Measurements from ENCODE around the gene SDHAF2.

The SDHAF2 gene

GRCh38 chr11:61447601-61448551, 18.0 kb downstream of the SDHAF2 start (continued):
- TF ChIP-seq ZBTB49 (tag by site-specific recombination; IDR thresholded peaks at IDR 0.05; ENCODE audit: low read depth) (no peak), REPIN1 (tag by site-specific recombination; IDR thresholded peaks at IDR 0.05; ENCODE audit: low read depth) (no peak), ZSCAN5A (tag by site-specific recombination; IDR thresholded peaks at IDR 0.05) (no peak), KLF7 (tag by site-specific recombination; IDR thresholded peaks at IDR 0.05; ENCODE audit: borderline replicate concordance) (no peak)

GRCh38 chr11:61448552-61448927, 18.6 kb downstream of the SDHAF2 start:
- ChIA-PET CTCF (interaction anchor here (0.8 to 6.5 kb wide), 5 partner anchors 13 to 84 kb away, joined by 3 to 118 read pairs (median 18); partner anchors contain the start of gene LRRC10B), POLR2A (interaction anchor here (1.2 kb wide), 1 partner anchor 41 kb away, joined by 3 read pairs; no protein-coding TSS in a partner anchor)
- Histone ChIP-seq H3K27ac (ENCODE audit: extremely low read depth, low read depth, low read length) (no peak overlapping the region), H3K9me3 (ENCODE audit: control insufficient read depth, insufficient read depth, low read depth, low read length) (no peaks in the 10 kb centered on the region), H3K36me3 (ENCODE audit: control insufficient read depth in 2 of 2, insufficient read depth in 1 of 2, low read length in 2 of 2) (peaks cover under 1 to 73% of the 10 kb centered on the region in 2 experiments; a peak in 2 of 3 replicates), H3K4me1 (ENCODE audit: control insufficient read depth, insufficient read depth, low read length) (no peaks in the 10 kb centered on the region), H3K4me3 (ENCODE audit: low read depth, low read length) (no peak overlapping the region)
- TF ChIP-seq BCL11B (tag by site-specific recombination; IDR thresholded peaks at IDR 0.05; ENCODE audit: low read depth): no peak
- TF ChIP-seq PRDM2 (tag by site-specific recombination; IDR thresholded peaks at IDR 0.05; ENCODE audit: borderline replicate concordance): no peak
- TF ChIP-seq ZNF169 (tag by site-specific recombination; IDR thresholded peaks at IDR 0.05): no peak
- TF ChIP-seq ZNF157 (tag by site-specific recombination; IDR thresholded peaks at IDR 0.05): no peak
- TF ChIP-seq ZNF16 (tag by site-specific recombination; IDR thresholded peaks at IDR 0.05; ENCODE audit: low read depth): no peak
- TF ChIP-seq ZNF473 (tag by site-specific recombination; IDR thresholded peaks at IDR 0.05): no peak
- no peak for TF ChIP-seq ZSCAN16 (tag by site-specific recombination; IDR thresholded peaks at IDR 0.05)
- no peak for TF ChIP-seq ZNF146 (tag by site-specific recombination; IDR thresholded peaks at IDR 0.05)
- TF ChIP-seq ZSCAN23 (tag by site-specific recombination; IDR thresholded peaks at IDR 0.05): no peak
- TF ChIP-seq TSHZ1 (tag by site-specific recombination; IDR thresholded peaks at IDR 0.05; ENCODE audit: borderline replicate concordance): no peak
- no peak for TF ChIP-seq ZNF140 (tag by site-specific recombination; IDR thresholded peaks at IDR 0.05)
- TF ChIP-seq ZNF768 (tag by site-specific recombination; IDR thresholded peaks at IDR 0.05): no peak
- TF ChIP-seq SCRT2 (tag by site-specific recombination; IDR thresholded peaks at IDR 0.05): no peak
- no peak for TF ChIP-seq TRIM28 (IDR thresholded peaks at IDR 0.05; ENCODE audit: borderline replicate concordance, low read length)
- no peak for TF ChIP-seq ZNF18 (tag by site-specific recombination; IDR thresholded peaks at IDR 0.05)
- TF ChIP-seq KLF16 (tag by site-specific recombination; IDR thresholded peaks at IDR 0.05): no peak

Data from HEK293 (cell line).